G401.6 (cell line): ENCODE data around the gene TMEM117.

Experiments
- FAIRE-seq: peaks from 2 replicates; lab custom pipeline; 2012; peaks lifted over from hg19 to GRCh38; lab: Jason Lieb, UNC

TMEM117 gene

DNA sequence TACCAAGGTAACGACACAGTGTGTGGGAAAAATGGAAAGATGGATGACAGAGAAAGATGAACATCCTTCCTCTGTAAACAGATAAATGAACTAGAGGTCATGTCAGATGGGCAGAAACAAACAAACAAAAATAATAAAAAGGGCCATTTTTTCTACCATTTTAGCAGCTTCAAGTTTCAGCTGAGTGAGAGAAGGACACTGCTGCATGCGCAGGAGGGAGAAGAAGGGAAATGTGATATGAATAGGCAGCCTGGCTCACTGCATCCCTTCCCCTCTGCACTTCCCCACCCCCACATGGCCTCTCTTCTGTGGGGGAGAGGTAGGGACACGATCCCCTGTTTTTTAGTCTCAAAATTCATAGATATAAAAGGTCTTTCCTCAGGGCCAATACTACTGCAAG, 548.3 kb downstream of the TMEM117 start:
- no peak for FAIRE-seq

DNA sequence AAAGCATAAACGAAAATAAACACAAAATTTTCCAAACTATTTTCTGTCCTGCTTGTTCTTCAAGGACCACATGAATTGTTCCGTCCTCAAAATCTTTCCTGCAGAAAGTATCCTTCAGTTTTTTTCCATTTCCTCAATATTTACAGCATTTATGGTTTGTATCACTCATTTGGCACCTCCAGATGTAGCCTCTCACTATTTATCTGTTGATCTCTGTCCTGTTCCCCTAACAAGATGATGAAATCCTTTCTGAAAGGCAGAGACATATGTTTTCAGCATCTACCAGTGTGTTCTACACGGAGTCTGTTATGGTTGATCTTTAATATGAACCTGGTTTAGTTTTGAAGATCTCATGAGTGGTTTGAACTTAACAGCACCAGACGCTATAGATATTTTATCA, 550.1 kb downstream of the TMEM117 start:
- no peak for FAIRE-seq

DNA sequence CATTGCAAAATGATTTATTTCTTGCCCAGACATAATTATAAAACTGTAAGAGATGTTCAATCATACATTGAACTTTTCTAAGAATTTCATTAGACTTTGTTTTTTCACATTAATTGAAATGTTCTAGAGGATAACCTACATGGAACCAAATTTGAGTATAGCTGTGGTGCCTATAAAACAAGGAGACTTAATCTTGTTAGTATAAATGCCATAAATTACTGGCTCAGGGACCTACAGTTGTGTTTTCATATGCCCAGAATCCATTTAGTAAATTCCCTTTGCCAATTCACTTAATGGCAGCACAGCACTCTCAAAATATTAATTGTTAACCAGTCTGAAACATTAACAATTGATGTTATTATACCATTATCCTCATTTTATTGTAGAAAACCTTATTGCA, 551.7 kb downstream of the TMEM117 start:
- FAIRE-seq: no peak

DNA sequence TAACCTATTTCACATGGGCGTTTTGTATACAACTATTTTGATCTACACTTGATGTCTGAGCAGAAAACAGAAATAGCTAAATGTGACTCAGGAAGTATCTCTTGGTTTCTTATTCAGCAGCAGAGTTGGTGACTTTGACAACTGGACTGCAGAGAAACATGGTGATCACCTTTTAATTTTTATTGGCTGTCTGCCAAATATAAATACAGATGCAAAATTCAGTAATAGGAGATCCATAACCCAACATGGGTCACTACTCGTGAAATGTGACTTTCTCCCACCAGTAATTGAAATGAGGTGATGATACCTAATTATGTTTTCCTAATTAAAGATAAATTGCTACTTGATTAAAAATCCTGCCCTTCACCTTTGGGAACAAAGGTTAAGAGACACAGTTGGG, 553.2 kb downstream of the TMEM117 start:
- FAIRE-seq: no peak

DNA sequence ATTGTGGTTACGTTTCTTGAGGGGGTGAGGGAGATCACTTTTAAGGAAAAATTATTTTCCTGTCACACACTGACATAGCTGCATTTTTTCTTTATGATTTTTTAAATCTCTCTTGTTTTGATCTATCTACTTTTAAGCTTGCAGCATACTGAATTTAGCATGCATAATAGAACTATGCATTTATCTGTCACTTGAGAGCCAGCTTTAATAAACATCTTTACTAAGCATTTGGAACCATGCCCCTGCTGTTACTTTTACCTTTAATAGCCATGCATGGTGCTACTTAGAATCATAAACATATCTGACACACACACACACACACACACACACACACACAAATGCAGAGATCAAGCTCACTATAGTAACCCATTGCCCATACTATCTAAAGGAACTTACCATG, 554.0 kb downstream of the TMEM117 start:
- no peak for FAIRE-seq

DNA sequence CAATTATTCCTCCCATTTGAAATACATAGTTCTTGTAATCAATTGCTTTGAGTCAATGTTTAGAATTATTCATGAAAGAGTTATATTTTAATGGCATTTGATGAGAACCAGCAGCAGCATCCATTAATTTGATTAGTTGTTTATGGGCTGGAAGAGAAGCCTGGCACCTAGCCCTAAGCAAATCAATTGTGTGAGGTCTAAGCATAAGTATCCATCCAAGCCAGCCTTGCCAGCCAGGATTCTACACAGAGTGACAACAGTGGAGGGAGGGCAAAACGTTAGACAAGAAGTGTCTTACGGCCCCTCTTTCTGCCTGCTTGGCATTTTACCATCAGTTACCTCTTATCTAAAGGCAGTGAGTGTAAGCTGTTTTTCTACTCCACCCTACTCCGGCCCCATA, 561.8 kb downstream of the TMEM117 start:
- no peak for FAIRE-seq

DNA sequence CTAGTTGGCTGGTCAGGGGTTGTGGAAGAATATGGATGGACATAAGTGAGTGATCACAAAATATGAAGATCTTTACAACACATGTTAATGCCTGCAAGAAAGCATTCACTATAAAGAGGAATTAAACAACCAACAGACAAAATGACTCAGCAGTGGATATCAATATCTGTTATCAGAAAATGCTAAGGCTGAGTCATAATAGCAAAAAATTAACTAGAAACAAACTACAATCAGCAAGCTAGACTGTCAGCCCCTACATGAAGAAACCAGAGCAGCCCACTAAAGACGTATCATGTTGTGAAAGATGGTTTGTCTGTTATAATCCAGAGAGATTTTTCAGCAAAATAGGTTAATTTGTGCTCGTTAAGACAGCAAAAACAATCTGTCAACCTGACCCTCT, 567.3 kb downstream of the TMEM117 start:
- FAIRE-seq: no peak

DNA sequence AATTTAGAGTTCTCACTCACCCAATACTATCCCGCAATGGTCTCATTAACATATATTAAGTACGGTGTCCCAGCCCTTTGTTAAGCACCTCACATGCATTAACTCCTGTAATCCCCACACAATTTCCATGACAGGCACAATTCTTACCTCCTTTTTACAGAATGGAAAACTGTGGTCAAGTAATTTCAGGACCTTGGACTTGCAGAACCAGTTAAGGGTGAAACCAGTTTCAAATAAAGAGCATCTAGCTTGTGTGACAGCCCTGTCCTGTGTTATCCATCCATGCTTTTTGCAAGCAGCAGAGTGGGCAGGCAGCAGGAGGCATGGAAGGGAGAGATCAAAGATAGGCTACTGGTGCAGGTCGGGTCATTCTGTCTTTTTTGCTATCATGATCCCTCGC, 569.4 kb downstream of the TMEM117 start:
- FAIRE-seq: no peak

DNA sequence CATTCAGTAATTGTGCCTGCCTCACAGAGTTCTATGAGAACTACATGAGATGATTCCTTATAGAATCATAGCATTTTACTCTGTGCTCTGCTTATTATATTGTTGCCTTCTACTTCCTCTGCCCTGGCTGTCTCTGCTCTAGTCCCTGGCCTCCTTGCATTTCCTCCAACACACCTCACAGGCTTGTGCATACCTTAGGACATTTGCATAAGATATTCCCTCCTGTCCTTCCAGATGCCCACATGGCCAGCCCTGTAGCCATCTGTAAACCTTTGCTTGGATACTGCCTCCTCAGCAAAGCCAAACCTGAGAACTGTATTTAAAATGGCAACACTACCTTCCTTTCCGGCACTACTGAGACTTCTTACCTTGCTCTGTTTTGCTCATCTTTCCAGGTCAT, 586.7 kb downstream of the TMEM117 start:
- FAIRE-seq: no peak

DNA sequence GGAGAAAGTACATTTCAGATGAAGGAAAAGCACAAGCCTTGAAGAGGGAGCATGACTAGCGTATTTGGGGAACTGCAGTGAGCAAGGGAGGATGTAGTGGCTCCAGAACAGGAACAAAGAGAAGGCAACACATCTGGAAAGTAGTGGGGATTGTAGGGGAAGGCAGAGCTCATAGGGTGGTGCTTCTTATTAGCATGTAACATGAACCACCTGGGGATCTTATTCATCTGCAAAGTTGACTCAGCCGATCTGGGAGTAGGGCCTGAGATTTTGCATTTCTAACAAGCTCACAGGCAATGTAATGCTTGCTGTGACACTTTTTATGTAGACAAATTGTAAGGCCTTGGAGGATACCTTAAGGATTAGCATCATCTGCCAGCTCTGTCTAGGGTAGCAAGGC, 592.9 kb downstream of the TMEM117 start:
- FAIRE-seq: no peak

DNA sequence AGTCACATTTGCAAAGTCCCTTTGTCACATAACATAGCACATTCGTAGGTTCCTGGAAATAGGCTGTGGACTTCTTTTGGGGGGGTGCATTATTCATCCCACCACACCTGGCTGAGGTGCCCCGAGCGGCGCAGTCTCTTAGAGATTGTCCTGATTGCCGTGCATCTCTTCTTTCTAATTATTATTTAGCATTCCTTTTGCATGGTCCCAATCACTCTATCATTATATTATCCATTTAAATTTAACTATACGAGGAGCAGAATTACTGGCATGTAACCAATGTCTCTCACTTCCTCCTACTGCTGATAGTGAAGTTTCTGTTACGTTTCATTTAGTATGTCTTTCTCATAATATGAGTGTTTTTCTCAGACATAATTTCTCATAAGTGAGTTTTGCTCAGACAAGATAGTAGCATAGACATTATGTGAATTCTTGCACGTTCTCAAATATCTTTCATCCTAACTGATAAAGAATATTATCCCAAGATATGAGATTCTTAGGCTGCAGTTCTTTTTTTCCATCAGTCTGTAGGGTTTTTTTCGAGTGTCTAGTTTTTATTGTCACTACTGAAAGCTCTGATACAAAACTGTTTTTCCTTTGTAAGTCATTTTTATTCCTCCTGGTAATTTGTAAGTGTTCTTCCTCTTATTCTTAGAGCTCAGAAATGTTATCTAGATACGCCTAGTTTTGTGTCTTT, 595.9 kb downstream of the TMEM117 start:
- no peak for FAIRE-seq

DNA sequence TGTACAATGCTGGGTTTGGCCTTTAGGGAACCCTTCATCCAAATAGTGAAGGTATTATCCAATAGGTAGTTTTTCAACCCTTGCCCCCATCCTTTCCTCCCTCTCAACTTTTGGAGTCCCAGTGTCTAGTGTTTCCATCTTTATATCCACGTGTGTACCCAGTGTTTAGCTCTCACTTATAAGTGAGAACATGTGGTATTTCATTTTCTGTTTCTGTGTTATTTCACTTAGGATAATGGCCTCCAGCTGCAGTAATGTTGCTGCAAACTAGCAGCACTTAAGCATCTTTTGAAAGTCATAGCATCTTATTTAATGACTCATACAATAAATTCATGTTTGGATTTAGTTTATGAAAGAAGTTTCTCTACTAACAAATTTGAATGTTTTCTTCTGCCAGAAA, 597.8 kb downstream of the TMEM117 start:
- no peak for FAIRE-seq

DNA sequence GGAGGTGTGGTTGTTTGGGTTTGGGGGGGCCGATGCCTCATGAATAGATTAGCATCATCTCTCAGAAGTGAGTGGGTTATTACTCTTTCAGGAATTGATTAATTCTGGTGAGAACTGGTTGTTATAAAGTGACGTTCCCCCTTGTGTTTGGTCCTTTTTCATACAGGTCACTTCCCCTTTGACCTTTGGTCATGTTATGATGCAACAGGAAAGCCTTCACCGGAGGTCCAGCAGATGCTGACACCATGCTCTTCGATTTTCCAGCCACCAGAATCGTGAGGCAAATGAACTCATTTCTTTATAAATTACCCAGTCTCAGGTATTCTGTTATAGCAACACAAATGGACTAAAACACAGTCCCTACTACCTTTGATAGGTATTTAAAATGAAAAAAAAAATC, 600.9 kb downstream of the TMEM117 start:
- FAIRE-seq: no peak
